CD4-positive, alpha-beta T cell treated with Interleukin-15 for 1 hour (primary cell): ENCODE data around the gene CD9.
A peak's percentile ranks its signal among the peaks of the same experiment; 100 is the strongest.

ENCODE experiments used
- DNase-seq: peaks from one replicate; pipeline ENCODE4 v3.0.0-alpha.2; 2020

Gene CD9

DNA sequence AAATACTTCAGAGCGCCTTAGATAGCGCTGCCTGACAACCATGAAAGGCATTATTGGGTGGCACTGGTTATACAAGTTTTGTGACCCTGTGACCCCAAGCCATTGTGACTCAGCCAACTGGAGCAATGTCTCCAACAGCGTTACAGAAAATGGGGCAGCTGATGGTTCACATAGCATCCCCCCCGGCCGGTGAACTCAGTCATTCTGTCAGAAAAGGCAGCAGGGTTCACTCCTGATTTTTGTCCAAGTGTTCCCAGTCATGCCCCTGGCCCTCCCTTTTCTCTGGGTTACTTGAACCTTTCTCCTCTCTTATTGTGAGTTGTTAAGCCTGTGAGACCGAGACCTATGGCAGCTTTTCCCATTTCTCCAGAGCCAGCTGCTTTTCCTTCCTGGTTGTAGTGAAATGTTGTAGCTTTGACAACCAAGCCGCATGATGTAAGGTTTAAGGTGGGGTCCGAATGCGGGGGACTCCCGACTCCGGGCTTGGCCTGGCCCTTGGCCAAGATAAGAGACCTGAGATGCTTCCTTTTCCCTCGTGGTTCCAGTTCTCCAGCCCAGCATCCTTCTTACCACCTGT, 22.0 kb downstream of the CD9 start:
- DNase-seq: no peak

DNA sequence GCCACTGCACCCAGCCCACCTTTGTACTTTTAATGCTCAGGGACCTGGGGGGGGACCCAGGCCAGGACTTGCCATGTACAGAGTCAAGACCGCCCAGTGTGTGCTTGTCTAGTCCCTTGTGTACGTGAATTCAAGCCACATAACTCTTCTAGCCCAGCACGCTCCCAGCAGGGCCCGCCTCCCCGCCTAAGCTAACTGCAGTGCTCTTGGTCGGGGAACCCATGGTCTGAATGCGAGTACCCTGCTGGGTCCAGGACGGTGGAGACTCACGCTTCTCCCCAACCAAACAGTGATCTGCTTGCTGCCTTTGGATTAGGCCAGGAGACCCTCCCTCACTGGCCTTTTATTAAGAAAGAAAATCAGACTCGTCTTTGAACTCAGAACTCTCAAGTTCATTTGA, 23.3 kb downstream of the CD9 start:
- no peak for DNase-seq

DNA sequence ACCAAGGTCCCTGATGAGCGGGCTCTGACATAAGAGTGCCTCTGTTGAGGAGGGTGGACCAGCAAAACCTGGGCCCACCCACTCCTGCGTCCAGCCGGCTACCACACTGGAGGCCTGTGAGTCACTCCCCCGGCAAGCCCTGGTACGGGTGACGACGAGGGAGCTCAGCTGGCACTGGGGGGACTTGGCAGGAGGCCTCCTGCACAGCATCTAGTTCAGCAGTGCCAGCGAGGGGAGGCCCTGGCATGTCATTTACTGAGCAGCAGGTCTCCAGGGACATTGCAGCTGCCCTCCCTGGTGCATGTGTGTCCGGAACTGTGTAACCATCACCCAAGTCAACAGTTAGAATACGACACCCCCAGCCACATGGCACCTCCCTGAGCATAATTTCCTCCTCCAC, 24.4 kb downstream of the CD9 start:
- peak; percentile 40 for DNase-seq

DNA sequence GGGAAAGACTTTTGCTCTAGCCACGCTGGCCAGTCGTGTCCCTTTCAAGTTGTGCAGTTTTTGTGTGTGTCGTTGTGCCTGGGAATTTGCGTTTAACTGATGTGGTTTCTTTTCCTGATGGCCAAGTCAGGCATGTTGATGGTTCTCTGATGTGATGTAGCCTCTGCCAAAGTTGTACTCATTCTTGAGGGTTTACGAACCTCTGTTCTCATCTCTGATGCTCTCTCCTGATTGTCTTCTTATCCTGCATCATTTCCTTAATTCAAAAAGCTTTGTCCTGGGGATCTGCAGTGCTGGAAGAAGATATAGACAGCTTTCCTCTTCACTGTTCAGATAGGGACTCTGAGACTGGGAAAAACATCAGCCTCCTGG, 25.4 kb downstream of the CD9 start:
- DNase-seq: no peak

DNA sequence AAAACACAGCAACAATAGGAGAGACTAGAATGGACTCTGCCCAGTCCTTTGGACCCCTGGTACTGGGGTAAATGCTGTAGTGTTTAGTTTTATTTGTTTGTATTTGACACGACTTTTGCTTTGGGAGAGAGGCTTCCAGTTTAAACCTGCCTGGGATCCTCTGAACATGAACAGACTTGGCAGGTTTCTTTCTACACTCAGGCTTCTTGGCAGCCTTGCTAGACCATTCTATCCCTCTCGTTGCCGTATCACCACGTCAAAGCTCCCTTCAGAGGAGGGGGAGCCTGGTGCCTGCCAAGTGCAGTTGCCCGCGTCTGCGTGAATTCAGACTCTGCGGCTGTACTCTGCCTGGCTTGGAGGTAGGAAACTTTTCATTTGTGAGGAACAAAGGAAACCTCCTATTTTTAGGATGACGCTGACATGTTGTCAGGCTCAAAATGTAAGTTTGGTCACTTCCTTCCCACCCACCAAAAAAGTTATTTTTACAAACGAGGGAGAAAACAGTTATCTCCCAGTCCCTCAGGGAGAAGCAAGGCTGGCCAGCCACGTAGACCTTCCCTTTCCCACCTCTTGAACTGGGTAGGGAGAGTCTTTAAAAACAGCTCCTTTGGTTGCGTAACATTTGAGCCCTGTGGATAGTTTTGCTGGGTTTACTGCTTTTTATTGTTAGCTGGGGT, 25.9 kb downstream of the CD9 start:
- DNase-seq: no peak

DNA sequence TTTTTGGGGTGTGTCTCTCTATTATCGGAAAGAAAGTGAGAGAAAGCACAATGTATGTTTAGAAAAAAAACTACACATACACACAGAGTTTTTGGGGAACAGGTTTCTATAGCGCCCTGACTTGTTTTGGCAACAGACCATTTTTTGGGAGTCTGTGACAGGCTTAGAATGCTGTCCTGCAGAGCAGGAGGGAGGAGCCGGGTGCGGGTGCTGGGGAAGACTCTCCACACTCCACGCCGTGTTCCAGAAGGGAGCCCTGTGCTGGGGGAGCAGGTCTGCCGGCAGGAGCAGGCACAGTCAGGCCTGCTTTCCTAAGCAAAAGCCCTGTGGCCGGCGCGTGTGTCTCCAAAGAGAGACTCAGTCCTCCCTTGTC, 26.5 kb downstream of the CD9 start:
- no peak for DNase-seq

DNA sequence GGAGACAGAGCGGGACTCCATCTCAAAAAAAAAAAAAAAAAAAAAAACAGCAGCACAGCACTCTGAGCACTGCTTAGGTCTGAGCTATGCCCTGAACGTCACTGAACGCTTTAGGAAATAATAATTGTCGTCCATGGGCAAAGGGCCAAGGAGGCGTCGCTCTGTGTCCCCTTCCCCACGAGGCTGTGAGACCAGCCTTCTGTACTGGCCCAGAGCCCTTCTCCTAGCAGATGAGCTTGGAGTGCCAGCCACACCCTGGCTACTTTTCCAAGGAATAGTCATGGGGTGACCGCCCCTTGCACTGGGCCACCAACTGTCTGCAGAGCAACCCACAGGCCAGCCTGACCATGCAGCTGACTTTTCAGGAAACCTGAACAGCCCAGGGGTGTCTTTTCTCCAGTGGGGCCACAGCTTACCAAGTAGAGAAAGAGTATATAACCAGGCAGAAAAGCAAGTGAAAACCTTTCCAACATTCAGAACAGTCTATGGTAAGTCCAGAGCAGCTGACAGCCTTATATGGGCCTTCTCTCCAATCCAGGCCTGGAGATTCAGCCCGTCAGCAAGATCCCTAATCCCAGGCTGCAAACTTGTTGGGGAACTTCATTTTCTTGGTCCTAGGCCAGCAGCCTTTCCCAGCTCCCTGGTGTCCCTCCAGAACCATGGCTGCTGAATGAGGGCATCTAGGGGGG, 28.5 kb downstream of the CD9 start:
- no peak for DNase-seq

DNA sequence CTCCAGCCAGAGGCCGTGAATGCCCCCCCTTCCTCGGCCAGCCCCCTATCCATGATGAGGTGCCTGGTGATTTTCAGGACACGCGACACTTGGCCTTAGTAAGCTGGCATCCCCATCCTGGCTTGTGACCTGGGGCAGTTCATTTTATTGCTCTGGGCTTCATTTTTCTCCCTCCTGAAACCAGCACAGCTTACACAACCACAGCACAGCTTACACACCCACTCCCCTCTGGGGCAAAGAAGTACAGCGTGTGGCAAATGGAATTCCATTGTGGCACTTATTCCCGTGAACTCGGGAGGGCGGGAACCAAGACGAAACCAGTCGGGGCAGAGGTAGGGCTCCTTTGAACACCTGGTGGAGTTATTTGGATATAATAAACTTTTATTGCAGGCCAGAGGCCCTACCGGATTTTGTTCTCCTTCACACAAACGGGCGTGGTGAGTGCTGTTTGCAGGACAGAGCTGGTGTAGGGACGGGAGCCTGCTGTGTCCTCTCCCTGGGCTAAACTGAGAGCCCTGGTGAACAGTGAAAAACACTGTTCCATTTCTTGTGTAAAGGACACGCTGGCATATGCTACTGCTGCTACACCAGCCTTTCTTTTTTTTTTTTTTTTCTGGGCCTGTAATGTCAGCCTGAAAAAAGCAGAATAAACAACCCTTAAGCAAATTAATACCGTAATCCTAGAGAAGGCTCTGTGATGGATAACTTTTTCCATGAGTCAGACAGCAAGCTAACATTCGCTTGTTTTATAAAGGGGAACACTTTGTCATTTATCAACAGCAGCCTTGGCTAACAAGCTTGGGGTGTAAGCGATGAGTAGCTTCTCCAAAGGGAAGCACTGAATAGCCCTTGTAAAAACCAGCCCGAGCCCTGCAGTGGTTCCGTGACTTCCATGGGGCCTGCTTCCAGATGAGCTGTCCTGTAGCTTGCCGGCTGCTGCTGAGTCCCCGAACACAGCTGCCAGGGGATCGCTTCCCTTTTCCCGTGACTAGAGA, 29.3 kb downstream of the CD9 start:
- DNase-seq: peak; percentile 60

DNA sequence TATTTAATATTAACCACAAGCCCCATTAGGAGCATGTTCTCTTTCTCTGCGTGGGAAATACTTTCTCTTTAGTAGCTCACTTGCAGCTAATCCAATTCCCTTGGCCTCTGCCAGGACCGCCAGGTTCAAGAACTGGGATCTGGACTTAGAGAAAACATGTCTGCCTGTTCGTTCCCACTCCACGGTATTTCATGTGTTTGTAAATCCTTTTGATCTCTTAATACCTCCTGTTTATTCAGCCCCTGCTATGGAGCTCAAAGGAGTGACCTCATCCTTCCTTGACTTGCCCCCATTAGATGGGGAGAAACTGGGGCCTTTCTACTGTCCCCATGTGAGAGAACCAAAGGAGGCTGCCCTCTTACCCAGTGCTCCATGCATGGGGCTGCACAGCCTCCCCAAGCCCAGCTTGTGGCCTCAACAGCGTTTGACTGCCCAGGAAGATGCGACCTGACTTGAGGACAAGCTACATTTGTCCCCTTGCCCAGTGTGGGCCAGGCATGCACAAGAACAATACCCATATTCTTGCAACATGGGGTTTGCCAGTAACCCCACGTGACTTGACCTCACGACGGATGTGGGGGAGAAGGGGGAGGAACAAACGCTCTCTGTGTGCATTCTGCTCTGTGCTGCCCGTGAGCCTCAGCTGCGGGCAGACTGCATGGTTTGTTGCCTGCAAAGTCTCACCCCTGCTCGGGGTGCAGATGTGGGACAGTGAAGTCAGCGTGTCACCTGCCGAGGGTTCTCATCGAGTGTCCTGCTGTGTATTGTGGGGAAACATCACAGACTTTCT, 30.3 kb downstream of the CD9 start:
- peak; percentile 76 for DNase-seq

DNA sequence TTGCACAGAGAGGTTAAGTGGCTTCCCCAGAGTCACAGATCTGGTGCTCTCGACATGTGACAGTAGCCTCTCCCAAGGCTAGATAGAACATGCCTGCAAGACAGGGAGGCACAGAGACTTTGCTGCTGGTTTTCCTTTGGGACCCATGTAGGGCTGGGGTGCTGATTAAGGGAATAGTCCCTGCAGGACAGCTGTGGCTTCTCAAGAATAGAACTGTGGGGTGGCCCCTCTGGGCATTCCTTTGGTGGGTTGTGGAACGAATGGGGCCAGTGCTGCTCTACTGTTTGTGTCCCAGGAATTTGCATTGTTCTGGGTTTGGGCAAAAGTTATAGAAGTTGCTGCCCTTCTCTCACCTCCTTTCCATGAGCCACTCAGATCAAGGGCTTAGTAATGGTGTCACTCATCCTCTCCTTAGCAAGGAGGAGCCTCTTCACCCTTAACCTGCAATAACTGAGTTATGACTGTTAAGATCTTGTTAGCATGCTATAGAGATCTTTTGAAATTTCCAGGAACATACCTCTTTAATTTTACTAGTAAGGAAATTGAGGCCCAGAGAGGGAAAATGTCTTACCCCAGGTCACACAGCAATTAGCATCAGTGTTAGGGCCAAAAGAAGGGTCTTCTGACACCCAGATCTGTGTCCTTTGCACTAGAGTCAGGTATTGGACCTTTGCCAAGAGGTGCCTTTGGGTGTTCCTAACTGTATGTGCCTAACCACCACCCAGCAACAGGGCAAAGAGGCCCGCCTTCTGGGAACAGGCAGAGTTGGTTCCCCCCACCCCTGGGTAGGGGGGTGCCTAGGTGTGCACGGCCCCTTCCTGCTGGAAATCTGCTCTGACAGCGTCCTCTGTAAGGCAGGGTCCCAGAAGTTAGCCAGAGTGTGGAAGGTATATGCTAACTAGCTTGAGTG, 31.4 kb downstream of the CD9 start:
- DNase-seq: no peak

DNA sequence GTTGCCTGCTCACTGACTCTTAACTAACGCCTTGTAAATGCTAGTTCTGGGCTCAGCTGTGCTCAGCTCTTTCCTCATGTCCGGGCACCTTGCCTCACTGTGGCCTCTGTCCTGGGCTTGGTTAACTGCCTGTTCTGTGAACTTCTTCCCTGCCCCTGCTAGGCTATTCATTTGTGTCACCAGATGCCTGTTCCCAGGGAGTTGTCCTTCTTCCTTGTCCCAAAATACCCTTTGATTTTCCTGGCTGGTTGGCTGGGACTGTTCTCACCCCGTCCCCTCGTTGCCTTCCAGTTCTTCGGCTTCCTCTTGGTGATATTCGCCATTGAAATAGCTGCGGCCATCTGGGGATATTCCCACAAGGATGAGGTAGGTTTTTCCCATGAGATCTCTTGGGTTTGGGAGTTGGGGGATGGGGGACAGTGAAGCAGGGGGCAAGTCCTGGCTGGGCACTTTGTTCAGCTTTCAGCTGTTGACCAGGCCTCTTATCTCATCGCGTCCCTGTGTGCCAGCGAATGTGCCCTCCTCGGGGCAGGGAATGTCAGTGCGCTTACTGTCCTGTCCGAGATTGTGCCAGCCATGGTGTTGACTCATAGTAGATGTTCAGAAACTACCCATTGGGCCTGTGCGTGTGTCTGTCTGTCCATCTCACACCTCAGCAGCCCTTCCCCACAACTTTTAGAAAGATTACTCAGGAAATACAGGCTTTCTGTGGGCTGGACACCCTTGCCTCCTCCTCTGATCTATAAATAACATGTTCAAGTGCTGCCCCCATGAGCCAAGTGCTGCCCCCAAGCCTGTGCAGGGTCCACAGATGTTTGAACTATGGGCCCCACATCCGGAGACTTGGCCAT, 33.1 kb downstream of the CD9 start:
- no peak for DNase-seq

DNA sequence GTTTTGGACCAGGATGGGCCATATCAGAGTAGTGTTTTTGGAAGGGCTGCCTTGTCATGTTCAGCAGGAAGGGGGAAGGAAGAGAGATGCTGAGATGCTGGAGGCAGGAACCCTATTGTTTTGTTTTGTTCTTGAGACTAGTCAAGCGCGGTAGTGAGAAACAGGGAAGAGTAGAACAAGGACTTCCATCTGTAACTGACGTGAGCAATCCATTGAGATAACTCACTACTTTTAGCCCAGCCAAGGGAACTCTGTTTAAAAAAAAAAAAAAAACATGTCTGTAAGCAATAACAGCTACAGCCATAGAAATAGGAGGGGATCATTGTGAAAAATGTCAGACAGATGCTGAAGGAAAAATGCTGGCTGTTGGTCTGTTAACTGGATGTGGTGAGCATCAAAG, 34.0 kb downstream of the CD9 start:
- no peak for DNase-seq

DNA sequence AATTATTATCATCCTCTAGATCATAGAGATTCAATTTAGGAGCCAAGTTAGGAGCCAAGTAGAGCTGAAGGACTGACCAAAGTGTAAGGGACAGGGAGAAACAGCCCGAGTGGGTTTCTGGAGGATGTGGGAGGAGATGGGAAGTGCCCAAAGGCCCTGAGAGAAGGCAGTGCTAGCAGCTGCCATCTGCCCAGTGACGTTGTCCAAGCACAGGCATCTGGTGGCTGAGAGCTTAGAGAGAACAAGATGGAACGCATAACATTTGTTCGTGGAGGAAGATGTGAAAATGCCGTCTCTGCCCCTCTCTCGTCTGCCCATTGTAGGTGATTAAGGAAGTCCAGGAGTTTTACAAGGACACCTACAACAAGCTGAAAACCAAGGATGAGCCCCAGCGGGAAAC, 34.7 kb downstream of the CD9 start:
- DNase-seq: no peak

DNA sequence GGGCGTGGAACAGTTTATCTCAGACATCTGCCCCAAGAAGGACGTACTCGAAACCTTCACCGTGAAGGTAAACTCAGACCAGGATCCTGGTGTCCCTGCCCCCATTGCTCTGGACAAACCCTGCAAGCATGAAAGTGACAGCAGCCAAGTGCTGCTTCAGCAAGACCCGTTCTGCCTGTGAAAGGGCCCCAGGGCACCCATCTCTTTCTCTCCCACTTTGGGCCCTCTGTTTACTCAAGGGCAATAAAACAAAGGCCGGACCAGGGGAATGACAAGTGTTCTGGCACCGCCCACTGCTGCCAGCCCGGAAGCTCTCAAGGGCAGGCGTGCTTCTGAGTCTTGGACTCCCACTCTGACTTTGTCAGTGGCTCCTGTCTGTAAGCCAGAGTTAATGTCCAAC, 35.3 kb downstream of the CD9 start:
- DNase-seq: no peak

DNA sequence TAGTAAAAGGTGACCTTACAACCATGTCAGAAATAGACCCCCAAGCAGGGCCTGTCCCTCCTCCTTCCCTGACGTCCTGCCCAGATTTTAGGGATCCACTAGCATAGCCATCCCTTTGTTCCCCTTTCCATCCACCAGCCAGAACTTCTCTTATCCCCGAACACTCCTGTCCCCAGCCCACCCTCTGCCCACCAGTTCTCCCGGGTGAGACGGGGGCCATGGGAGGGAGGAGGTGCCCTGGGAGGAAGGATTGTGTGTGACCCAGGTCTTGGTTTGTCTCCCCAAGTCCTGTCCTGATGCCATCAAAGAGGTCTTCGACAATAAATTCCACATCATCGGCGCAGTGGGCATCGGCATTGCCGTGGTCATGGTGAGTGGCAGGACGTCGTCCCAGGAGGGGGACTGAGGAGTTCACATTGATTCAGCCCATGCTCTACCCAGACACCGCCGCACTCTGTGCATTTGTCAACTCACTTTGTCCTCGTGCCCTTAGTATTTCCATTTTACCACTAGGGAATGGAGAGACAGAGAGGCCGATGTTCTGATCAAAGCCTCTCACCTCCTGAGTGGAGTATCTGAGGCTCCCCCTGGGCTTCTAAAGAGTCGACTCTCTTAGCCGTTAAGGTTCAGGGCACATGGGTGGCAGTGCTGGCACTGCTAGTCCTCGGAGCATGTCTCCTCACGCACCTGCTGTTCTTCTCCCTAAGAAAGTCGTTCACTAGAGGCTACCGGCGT, 35.9 kb downstream of the CD9 start:
- no peak for DNase-seq

DNA sequence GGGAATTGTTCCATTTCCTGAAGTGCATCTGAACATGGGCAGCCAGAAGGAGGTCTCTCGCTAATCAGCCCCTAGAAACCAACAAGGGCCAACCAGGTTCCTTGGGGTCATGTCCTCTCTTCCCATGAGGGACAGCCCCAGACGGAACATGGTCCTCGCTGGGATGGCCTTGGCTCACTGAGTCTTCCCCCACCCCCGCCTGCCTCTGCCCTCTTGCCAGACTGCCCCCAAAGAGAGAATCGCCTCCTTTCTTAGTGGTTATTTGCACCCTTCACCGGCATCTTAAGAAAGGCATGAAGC, 36.4 kb downstream of the CD9 start:
- DNase-seq: no peak

DNA sequence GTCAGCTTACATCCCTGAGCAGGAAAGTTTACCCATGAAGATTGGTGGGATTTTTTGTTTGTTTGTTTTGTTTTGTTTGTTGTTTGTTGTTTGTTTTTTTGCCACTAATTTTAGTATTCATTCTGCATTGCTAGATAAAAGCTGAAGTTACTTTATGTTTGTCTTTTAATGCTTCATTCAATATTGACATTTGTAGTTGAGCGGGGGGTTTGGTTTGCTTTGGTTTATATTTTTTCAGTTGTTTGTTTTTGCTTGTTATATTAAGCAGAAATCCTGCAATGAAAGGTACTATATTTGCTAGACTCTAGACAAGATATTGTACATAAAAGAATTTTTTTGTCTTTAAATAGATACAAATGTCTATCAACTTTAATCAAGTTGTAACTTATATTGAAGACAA, 37.6 kb downstream of the CD9 start:
- no peak for DNase-seq

DNA sequence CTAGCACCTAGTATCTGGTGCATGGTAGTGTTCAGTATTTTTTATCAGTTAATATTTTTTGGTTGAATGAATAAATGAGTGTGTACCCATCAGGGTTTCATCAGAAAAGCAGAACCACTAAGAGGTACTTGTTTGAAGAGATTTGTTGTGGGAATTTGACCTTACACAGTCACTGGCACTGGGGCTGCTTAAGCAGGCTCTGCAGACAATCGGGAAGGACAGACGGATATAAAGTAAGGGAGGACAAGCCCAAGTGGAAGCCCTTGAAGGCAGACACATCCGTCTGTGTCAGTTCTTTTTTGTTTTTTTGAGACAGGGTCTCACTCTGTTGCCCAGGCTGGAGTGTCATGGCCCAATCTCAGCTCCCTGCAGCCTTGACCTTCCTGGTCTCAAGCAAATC, 38.7 kb downstream of the CD9 start:
- DNase-seq: no peak

DNA sequence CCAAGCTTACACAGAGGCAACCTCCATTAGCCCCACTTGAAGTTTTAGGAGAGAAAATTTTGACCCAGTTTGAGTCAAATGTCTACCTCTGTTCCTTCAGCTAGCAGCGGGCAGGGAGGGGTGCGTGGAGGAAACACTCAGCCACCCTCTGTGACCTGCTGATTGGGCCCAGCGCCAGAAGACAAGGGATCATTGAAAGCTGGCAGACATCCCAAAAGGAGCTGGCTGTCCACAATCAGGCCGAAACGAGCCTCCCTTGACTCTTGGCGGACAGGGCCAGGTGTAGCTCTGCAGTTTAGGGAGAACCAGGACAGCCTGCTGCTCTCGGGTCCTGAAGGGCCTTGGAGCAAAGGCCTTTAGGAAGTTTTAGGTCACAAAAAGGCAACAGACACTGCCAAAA, 41.3 kb downstream of the CD9 start:
- DNase-seq: no peak

DNA sequence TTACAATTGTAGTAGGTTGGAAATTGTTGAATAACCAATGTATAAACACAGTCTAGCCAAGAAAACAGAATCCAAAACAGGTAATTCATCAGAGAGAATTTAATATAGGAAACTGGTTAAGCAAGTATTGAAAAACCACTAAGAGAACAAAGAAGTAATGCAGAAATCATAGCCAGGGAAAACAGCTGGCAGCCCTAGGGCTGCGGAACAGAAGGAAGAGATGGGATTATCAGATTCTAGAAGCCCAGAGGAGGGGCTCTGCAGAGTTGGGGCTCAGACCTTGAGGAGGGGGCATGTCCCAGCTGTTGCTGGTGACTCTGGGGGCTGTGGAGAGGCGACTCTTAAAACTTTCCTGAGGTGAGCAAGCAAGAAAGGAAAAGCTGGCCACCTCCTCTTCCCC, 49.4 kb downstream of the CD9 start:
- DNase-seq: no peak
